Measurements from ENCODE around the gene CRHBP. TPM values are rescaled to one million over a fixed set of nuclear protein-coding genes. Genes with fewer than 3 reads are reported as not detected.

The CRHBP gene
- total and polyA plus RNA-seq, 2 donors (not counting 1 experiment from before 2014, with no cell fraction given) = 0.62 to 1.7 TPM

- no peak overlapping the region for H3K4me3 ChIP-seq (ENCODE audit: control extremely low read depth in 1 of 5, extremely low read depth in 1 of 5, insufficient read depth in 1 of 5, low read depth in 2 of 5, low read length in 4 of 5)
- no peaks in the 10 kb centered on the region for H3K36me3 ChIP-seq (replicated peaks in 1 of 2; ENCODE audit: control extremely low read depth in 1 of 2, control insufficient read depth in 1 of 2, extremely low read depth in 1 of 2, insufficient read depth in 2 of 2, low read length in 1 of 2)
- Mint-ChIP-seq H3K4me3 (no peak overlapping the region), H3K27me3 (peaks cover 6% of the 10 kb centered on the region), H3K27ac (no peak overlapping the region), H3K4me1 (no peaks in the 10 kb centered on the region), H3K9me3 (ENCODE audit: insufficient read depth) (no peaks in the 10 kb centered on the region)
- no peaks in the 10 kb centered on the region for H3K9me3 ChIP-seq (ENCODE audit: control extremely low read depth in 1 of 3, control insufficient read depth in 2 of 3, insufficient read depth in 1 of 3, low read length in 2 of 3)
- H2AFZ ChIP-seq (ENCODE audit: insufficient read depth, low read depth, low read length, poor library complexity, severe bottlenecking) = no peak overlapping the region
- no peaks in the 10 kb centered on the region for H4K20me1 ChIP-seq (ENCODE audit: control insufficient read depth, insufficient read depth, low read length, poor library complexity, severe bottlenecking)
- ATAC-seq (ENCODE audit: low read depth) = no peak
- no peak for DNase-seq
- intact Hi-C loops (cut with micrococcal nuclease) = no loop called here
- no peak overlapping the region for H3K9ac ChIP-seq (ENCODE audit: low read length)
- no peaks in the 10 kb centered on the region for H3K4me1 ChIP-seq (ENCODE audit: control insufficient read depth in 2 of 2, insufficient read depth in 2 of 2, low read length in 2 of 2)
- H3K4me2 ChIP-seq (replicated peaks; ENCODE audit: low read depth, low read length, poor library complexity, severe bottlenecking) = no peak overlapping the region
- WGBS (ENCODE audit: insufficient coverage) = 33% methylated on average over 1 of the region's 4 CpGs
- H3K27me3 ChIP-seq (replicated peaks in 1 of 4; ENCODE audit: control extremely low read depth in 1 of 4, control insufficient read depth in 3 of 4, insufficient read depth in 4 of 4, low read length in 3 of 4) = no peaks in the 10 kb centered on the region
- ChIA-PET CTCF (no interaction called here), POLR2A (no interaction called here)
- TF ChIP-seq CTCF (IDR thresholded peaks at IDR 0.05) = no peak
- no peak for TF ChIP-seq EZH2 (IDR thresholded peaks at IDR 0.05; ENCODE audit: borderline replicate concordance, insufficient read depth, low read depth, low read length, poor library complexity, severe bottlenecking)
- no peaks in the 10 kb centered on the region for H3K79me2 ChIP-seq (ENCODE audit: control insufficient read depth, insufficient read depth, low read length)
- H3K27ac ChIP-seq (ENCODE audit: low read length in 2 of 2) = no peak overlapping the region
Observed at GRCh38 chr5:76920491-76920890, 32.4 kb upstream of the CRHBP start.

- WGBS (ENCODE audit: insufficient coverage) = 72% methylated on average over 3 of the region's 6 CpGs
- DNase-seq = no peak
- no peaks in the 10 kb centered on the region for H3K27me3 ChIP-seq (replicated peaks in 1 of 4; ENCODE audit: control extremely low read depth in 1 of 4, control insufficient read depth in 3 of 4, insufficient read depth in 4 of 4, low read length in 3 of 4)
- peaks cover 5% of the 10 kb centered on the region for H3K27me3 Mint-ChIP-seq
- no peaks in the 10 kb centered on the region for H3K4me1 ChIP-seq (ENCODE audit: control insufficient read depth in 2 of 2, insufficient read depth in 2 of 2, low read length in 2 of 2)
- H3K9me3 Mint-ChIP-seq (ENCODE audit: insufficient read depth) = no peaks in the 10 kb centered on the region
- H3K9me3 ChIP-seq (ENCODE audit: control extremely low read depth in 1 of 3, control insufficient read depth in 2 of 3, insufficient read depth in 1 of 3, low read length in 2 of 3) = no peaks in the 10 kb centered on the region
- H3K27ac Mint-ChIP-seq = no peak overlapping the region
- no peak for TF ChIP-seq EZH2 (IDR thresholded peaks at IDR 0.05; ENCODE audit: borderline replicate concordance, insufficient read depth, low read depth, low read length, poor library complexity, severe bottlenecking)
- TF ChIP-seq CTCF (IDR thresholded peaks at IDR 0.05) = no peak
- no peak overlapping the region for H3K27ac ChIP-seq (ENCODE audit: low read length in 2 of 2)
- no peaks in the 10 kb centered on the region for H3K79me2 ChIP-seq (ENCODE audit: control insufficient read depth, insufficient read depth, low read length)
- H4K20me1 ChIP-seq (ENCODE audit: control insufficient read depth, insufficient read depth, low read length, poor library complexity, severe bottlenecking) = no peaks in the 10 kb centered on the region
- CTCF ChIA-PET = no interaction called here
- no peaks in the 10 kb centered on the region for H3K4me1 Mint-ChIP-seq
- intact Hi-C loops (cut with micrococcal nuclease) = no loop called here
- POLR2A ChIA-PET = no interaction called here
- no peak overlapping the region for H3K4me3 ChIP-seq (ENCODE audit: control extremely low read depth in 1 of 5, extremely low read depth in 1 of 5, insufficient read depth in 1 of 5, low read depth in 2 of 5, low read length in 4 of 5)
- H3K4me3 Mint-ChIP-seq = no peak overlapping the region
- no peak overlapping the region for H2AFZ ChIP-seq (ENCODE audit: insufficient read depth, low read depth, low read length, poor library complexity, severe bottlenecking)
- H3K36me3 ChIP-seq (replicated peaks in 1 of 2; ENCODE audit: control extremely low read depth in 1 of 2, control insufficient read depth in 1 of 2, extremely low read depth in 1 of 2, insufficient read depth in 2 of 2, low read length in 1 of 2) = no peaks in the 10 kb centered on the region
- H3K4me2 ChIP-seq (replicated peaks; ENCODE audit: low read depth, low read length, poor library complexity, severe bottlenecking) = no peak overlapping the region
- H3K9ac ChIP-seq (ENCODE audit: low read length) = no peak overlapping the region
- no peak for ATAC-seq (ENCODE audit: low read depth)
Observed at GRCh38 chr5:76926329-76927105, 26.3 kb upstream of the CRHBP start.
